ENCODE data around the gene ZNF787. TPM values are rescaled to one million over a fixed set of nuclear protein-coding genes. Genes with fewer than 3 reads are reported as not detected.
A peak's percentile ranks its signal among the peaks of the same experiment; 100 is the strongest.

The ZNF787 gene
- total RNA-seq, 3 donors from 2014 or later, result 49.1 to 61.2 (median 56.1) TPM

- ATAC-seq (no peak), DNase-seq (no peak)
- no peaks in the 10 kb centered on the region for H3K9me3 ChIP-seq
- no peaks in the 10 kb centered on the region for H3K36me3 ChIP-seq (ENCODE audit: low read depth)
- peaks cover 8% of the 10 kb centered on the region for H3K4me1 ChIP-seq (ENCODE audit: low read depth)
- no peak overlapping the region for H3K4me3 ChIP-seq
- intact Hi-C loops (cut with DNase I, micrococcal nuclease), result loop anchor here (10.0 kb wide), 2 partner anchors 95 to 275 kb away; partner anchors contain the start of gene GALP (in 1 of the 2)
- no peak for TF ChIP-seq CTCF (IDR thresholded peaks at IDR 0.05)
Observed at GRCh38 chr19:56079609-56080008, 41.5 kb downstream of the ZNF787 start.

DNA sequence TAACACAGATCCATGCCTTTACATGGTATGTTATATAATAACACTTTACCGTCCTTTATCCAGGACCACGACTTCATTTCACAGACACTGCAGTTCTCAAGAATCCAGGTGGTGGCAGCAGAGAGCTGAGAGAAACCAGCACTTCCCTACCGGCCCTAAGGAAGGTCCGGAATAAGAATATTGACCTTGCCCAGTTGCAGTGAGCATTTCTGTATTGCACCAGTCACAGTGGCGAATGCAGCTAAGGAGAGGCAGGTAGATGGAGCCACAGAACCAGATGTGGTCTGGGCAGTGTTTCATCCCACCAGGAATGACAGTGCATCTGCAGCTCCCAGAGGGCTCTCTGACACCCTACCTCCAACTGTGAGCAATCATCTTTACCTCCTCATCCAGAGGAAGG is 44.6 kb downstream of the ZNF787 start:
- peak in 2 of 3 donors; percentile 59 to 83 for DNase-seq
- ATAC-seq, result peak; percentile 75
- Histone ChIP-seq H3K4me1 (ENCODE audit: low read depth) (peaks cover 8% of the 10 kb centered on the region), H3K4me3 (no peak overlapping the region), H3K9me3 (no peaks in the 10 kb centered on the region), H3K36me3 (ENCODE audit: low read depth) (no peaks in the 10 kb centered on the region)
- TF ChIP-seq CTCF (IDR thresholded peaks at IDR 0.05), result peak; percentile 68
- intact Hi-C loops (cut with DNase I, micrococcal nuclease), result loop anchor here (10.0 kb wide), 2 partner anchors 98 to 278 kb away; partner anchors contain the start of gene GALP (in 1 of the 2)

GRCh38 chr19:56071151-56071550 is 49.9 kb downstream of the ZNF787 start:
- ATAC-seq (no peak), DNase-seq (no peak)
- H3K4me3 ChIP-seq, result no peak overlapping the region
- no peak for TF ChIP-seq CTCF (IDR thresholded peaks at IDR 0.05)
- intact Hi-C loops (cut with DNase I, micrococcal nuclease), result loop anchor here (10.0 kb wide), 2 partner anchors 104 to 284 kb away; partner anchors contain the start of gene GALP (in 1 of the 2)
- H3K9me3 ChIP-seq, result no peaks in the 10 kb centered on the region
- H3K36me3 ChIP-seq (ENCODE audit: low read depth), result no peaks in the 10 kb centered on the region
- peaks cover 6% of the 10 kb centered on the region for H3K4me1 ChIP-seq (ENCODE audit: low read depth)

DNA sequence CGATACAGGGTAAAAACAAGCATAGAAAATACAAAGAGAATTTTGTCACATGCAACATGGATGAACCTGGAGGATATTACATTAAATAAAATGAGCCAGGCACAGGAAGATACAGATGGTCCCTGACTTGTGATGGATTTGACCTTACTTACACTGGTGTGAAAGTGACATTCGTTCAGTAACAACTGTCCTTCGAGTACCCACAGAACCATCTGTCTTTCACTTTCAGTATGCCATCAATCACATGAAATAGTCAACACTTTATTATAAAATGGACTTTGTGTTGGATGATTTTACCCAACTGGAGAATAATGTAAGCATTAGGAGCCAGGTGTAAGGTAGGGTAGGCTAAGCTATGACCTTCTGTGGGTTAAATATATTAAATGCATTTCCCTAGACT is 51.5 kb downstream of the ZNF787 start:
- Histone ChIP-seq H3K36me3 (ENCODE audit: low read depth) (no peaks in the 10 kb centered on the region), H3K4me1 (ENCODE audit: low read depth) (peaks cover 6% of the 10 kb centered on the region), H3K4me3 (no peak overlapping the region), H3K9me3 (no peaks in the 10 kb centered on the region)
- TF ChIP-seq CTCF (IDR thresholded peaks at IDR 0.05), result no peak
- intact Hi-C loops (cut with DNase I, micrococcal nuclease), result loop anchor here (10.0 kb wide), 2 partner anchors 105 to 285 kb away; partner anchors contain the start of gene GALP (in 1 of the 2)
- DNase-seq, result no peak
- no peak for ATAC-seq

DNA sequence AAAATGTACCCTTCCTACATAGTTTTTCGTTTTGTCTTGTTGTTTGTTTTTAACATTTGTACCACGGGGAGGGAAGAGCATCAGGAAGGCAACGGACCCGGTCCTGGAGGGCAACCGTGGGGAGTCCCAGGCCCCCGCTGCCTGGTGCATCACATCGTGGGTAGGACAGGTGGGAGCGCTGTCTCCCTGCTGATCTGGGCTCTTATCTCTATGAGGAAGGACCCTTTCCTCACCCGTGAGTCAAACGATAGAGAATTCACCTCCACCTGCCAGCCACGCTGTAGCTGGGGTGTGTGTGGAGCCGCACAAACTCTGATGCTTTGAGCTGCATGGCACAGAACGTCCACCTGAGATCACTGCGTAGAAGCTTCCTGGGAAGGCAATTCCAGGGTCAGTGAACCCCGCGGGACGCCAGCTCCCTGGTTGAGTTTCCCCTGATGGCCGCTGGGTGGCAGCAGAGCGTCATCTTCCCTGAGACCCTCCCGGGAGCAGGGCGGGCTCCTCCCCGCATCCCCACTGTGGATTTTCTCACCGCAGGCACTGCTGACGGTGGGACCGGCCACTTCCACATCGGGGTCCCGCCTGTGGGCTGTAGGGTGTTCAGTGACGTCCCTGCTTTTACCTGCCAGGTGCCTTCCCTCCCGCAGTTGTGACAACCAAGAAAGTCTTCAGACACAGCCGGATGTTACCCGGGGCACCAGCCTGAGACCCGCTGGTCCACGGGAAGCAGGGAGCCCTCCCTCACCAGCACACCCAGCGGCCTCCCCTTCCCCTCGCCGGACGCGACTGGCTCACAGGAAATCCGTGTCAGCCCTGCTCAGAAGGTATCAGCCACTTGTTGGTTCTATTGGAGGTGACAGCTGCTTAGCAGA is 54.7 kb downstream of the ZNF787 start:
- Histone ChIP-seq H3K36me3 (ENCODE audit: low read depth) (no peaks in the 10 kb centered on the region), H3K4me1 (ENCODE audit: low read depth) (peaks cover 6% of the 10 kb centered on the region), H3K9me3 (no peaks in the 10 kb centered on the region), H3K4me3 (no peak overlapping the region)
- TF ChIP-seq CTCF (IDR thresholded peaks at IDR 0.05), result peak; percentile 84
- intact Hi-C loops (cut with DNase I, micrococcal nuclease), result no loop called here
- ATAC-seq, result peak; percentile 93
- DNase-seq, result peak; percentile 69 to 75 (median 71)

Data from mucosa of descending colon (tissue), 3 donors.